Measurements from ENCODE around the gene SERTAD4.

DNA sequence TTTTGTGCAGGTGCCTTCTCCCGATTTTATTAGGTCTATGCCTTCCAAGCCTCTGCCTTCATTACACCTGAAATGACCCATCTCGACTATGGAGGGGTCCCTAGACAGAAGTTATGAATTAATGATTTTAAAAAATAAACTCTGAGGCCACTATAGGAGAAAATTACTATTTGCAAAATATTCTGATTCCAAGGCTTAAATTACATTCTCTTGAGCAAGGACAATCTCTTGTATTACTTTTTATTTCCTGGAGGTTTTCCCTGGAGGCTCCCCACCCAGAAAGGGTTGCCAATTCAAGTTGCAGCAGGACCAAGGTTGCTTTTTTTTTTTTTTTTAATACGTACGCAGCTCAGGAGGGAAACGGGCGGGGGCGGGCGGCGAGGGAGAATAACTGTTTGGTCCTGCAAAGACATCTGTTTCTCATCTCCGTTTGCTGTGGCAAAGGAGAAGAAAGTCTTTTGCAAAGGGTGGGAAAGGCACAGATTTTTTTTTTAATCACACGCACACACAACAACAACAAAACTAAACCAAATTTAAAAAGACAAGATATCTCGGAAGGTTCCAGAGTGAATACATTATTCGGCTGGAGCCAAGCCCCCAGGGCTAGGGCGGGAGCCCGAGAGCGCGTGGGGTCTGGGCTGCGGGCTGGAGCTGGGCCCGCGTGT, 618 bp upstream of the SERTAD4 start:
- TF ChIP-seq, protein P1, sequence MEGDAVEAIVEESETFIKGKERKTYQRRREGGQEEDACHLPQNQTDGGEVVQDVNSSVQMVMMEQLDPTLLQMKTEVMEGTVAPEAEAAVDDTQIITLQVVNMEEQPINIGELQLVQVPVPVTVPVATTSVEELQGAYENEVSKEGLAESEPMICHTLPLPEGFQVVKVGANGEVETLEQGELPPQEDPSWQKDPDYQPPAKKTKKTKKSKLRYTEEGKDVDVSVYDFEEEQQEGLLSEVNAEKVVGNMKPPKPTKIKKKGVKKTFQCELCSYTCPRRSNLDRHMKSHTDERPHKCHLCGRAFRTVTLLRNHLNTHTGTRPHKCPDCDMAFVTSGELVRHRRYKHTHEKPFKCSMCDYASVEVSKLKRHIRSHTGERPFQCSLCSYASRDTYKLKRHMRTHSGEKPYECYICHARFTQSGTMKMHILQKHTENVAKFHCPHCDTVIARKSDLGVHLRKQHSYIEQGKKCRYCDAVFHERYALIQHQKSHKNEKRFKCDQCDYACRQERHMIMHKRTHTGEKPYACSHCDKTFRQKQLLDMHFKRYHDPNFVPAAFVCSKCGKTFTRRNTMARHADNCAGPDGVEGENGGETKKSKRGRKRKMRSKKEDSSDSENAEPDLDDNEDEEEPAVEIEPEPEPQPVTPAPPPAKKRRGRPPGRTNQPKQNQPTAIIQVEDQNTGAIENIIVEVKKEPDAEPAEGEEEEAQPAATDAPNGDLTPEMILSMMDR (IDR thresholded peaks at IDR 0.05; ENCODE audit: poor library complexity) = no peak
- TF ChIP-seq EZH2 (IDR thresholded peaks at IDR 0.05; ENCODE audit: borderline replicate concordance) = no peak

All from hepatocyte (in vitro differentiated cells).